ENCODE results near the gene PALLD. TPM values are rescaled to one million over a fixed set of nuclear protein-coding genes. Genes with fewer than 3 reads are reported as not detected.

Gene PALLD
- total and polyA plus RNA-seq, 2 of the 13 experiments (the other 11 are each of a cell fraction or from before 2014, with no cell fraction given) = 0.50 to 1.5 TPM

DNA sequence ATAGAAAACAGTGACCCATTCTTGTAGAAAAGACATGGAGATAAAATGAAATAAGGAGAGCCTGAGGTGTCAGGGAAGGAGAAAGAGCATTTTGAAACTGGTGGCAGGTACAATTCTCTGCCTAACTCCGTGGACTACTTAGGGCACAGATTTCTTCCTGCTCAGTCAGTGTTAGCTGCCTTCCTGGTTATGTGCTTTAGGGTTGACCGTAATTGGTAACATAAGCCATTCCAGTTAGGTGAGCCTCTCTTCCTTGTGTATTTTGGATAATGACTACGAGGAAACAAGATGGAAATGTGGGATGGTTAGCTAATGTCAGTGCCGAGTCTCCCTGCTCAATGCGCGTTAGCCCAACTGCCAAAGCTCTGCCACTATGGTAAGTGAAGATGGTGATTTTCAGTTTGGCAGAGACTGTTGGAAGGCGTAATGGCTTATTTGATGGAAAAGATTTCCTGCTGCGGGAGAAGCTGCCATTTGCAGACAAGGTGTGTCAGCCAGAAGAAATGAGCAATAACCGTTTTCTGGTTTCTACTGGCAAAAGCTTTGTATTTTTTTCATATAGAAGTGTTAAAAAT lies 339.1 kb downstream of the PALLD start (continued):
- TF ChIP-seq, protein P1, sequence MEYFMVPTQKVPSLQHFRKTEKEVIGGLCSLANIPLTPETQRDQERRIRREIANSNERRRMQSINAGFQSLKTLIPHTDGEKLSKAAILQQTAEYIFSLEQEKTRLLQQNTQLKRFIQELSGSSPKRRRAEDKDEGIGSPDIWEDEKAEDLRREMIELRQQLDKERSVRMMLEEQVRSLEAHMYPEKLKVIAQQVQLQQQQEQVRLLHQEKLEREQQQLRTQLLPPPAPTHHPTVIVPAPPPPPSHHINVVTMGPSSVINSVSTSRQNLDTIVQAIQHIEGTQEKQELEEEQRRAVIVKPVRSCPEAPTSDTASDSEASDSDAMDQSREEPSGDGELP (IDR thresholded peaks at IDR 0.05; ENCODE audit: borderline replicate concordance, low read depth) = no peak

- DNase-seq (ENCODE audit: low spot score) = no peak
- peaks cover 2 to 22% of the 10 kb centered on the region in 2 experiments; a peak in 3 of 5 replicates for H3K27me3 ChIP-seq (ENCODE audit: control insufficient read depth in 1 of 2, insufficient read depth in 2 of 2, low read length in 2 of 2)
- in situ Hi-C loops (cut with HindIII; ENCODE audit: extremely low pct_ligation_motif_present, low pct_unique_long_range_greater_than_20kb) = no loop called here
- no TSS peak for BruUV-seq (replicated peaks)
- H3K79me2 ChIP-seq (ENCODE audit: insufficient read depth, low read length) = no peaks in the 10 kb centered on the region
- no peaks in the 10 kb centered on the region for H4K20me1 ChIP-seq (ENCODE audit: insufficient read depth, low read length)
- H3K27ac ChIP-seq (ENCODE audit: extremely low read length, insufficient read depth, low read length) = no peak overlapping the region
- WGBS (ENCODE audit: low lambda C conversion rate) = 89% methylated on average over 7 of the region's 9 CpGs
- 0 out of 2 replicates have a peak, but pooled peaks cover 11% of the 10 kb centered on the region for H3K4me1 ChIP-seq (ENCODE audit: insufficient read depth, low read length)
- no peak for FAIRE-seq
- no peaks in the 10 kb centered on the region for H3K9me3 ChIP-seq (ENCODE audit: low read length)
- no peak overlapping the region for H3K9ac ChIP-seq (ENCODE audit: insufficient read depth, low read depth, low read length)
- H2AFZ ChIP-seq (ENCODE audit: low read length) = no peak overlapping the region
- CTCF ChIA-PET (ENCODE audit: low intra/inter-chr PET ratio, low total read pairs) = no interaction called here
- H3K4me3 ChIP-seq (replicated peaks in 1 of 3; ENCODE audit: insufficient read depth in 1 of 3, low read depth in 2 of 3, low read length in 3 of 3) = no peak overlapping the region
- no peak for ATAC-seq
- H3K36me3 ChIP-seq (replicated peaks in 1 of 2; ENCODE audit: control insufficient read depth in 1 of 2, insufficient read depth in 2 of 2, low read length in 2 of 2) = no peaks in the 10 kb centered on the region
- TF ChIP-seq ZFP41 (CRISPR knock-in tag; IDR thresholded peaks at IDR 0.05; ENCODE audit: borderline replicate concordance) (no peak), ZNF230 (CRISPR knock-in tag; IDR thresholded peaks at IDR 0.05) (no peak), ZSCAN30 (CRISPR knock-in tag; IDR thresholded peaks at IDR 0.05) (no peak), ATF7 (IDR thresholded peaks at IDR 0.05) (no peak), ATF7 (CRISPR knock-in tag; IDR thresholded peaks at IDR 0.05) (no peak), ZSCAN22 (CRISPR knock-in tag; IDR thresholded peaks at IDR 0.05) (no peak)
- no peak overlapping the region for H3K4me2 ChIP-seq (ENCODE audit: low read depth, low read length)
- intact Hi-C loops (cut with micrococcal nuclease; ENCODE audit: unreplicated experiment) = no loop called here
- POLR2A ChIA-PET = no interaction called here
Observed at GRCh38 chr4:168836490-168836889, 339.6 kb downstream of the PALLD start.
